ENCODE results near the gene PAPSS1.

GRCh38 chr4:107746161-107746560 lies 26.1 kb upstream of the PAPSS1 start:
- no peak for TF ChIP-seq POLR2AphosphoS5 (IDR thresholded peaks at IDR 0.05)
- TF ChIP-seq CTCF (IDR thresholded peaks at IDR 0.05) = no peak
